ENCODE measurements around the gene SNCAIP.

GRCh38 chr5:122375801-122376200, 63.8 kb downstream of the SNCAIP start:
- no peak for TF ChIP-seq POLR2AphosphoS5 (IDR thresholded peaks at IDR 0.05; ENCODE audit: borderline replicate concordance, low read depth, low read length)
- no peak for TF ChIP-seq EZH2 (IDR thresholded peaks at IDR 0.05)

All from SK-N-MC (cell line).